ENCODE results near the gene ACP5.

ACP5 gene

DNA sequence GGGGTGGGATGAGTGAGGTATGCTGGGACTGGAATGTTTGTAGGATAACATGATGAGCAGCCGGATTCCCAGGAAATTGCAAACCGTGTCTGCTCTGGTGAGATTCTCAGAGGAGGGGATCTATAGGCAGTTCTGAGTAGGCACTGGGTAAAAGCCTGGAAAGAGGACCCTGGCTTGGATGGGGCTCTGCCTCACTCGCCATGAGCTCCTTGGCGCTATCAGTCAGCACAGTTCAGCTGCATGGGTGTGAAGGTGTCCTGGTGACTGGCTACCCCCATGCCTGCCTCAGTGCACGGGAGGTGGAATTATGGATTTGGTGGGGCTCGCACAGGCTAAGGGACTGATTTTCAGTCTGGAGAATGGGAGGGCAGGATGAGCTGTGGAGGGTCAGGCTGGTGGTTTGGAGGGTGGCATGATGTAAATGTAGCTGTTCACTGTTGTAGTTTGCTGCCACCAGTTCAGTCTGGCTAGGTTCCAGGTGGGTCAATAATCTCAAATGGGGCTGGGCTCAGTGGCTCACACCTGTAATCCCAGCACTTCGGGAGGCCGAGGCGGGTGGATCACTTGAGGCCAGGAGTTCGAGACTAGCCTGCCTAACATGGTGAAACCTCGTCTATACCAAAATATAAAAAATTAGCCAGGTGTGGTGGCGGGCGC lies 10.7 kb upstream of the ACP5 start:
- H3K4ac ChIP-seq (ENCODE audit: low read depth, low read length): no peak overlapping the region
- H2AK5ac ChIP-seq (ENCODE audit: low read length): no peak overlapping the region
- H3K9ac ChIP-seq (ENCODE audit: low read length): no peak overlapping the region
- no CpG with 5 or more reads among the region's 13 CpGs for WGBS (ENCODE audit: extremely low coverage, insufficient coverage, low lambda C conversion rate)
- H3K36me3 ChIP-seq (ENCODE audit: control insufficient read depth, insufficient read depth, low read length): no peaks in the 10 kb centered on the region
- no peaks in the 10 kb centered on the region for H3K27me3 ChIP-seq (ENCODE audit: insufficient read depth, low read length, poor library complexity)
- no peak overlapping the region for H4K8ac ChIP-seq (ENCODE audit: low read depth, low read length)
- no peak overlapping the region for H2BK15ac ChIP-seq (replicated peaks; ENCODE audit: low read depth)
- H4K5ac ChIP-seq (ENCODE audit: low read length): no peak overlapping the region
- H3K27ac ChIP-seq (ENCODE audit: low read depth, low read length): no peak overlapping the region
- H2BK5ac ChIP-seq (ENCODE audit: low read length): no peak overlapping the region
- H3K79me2 ChIP-seq (ENCODE audit: control insufficient read depth, insufficient read depth, low read length): no peaks in the 10 kb centered on the region
- H3K4me3 ChIP-seq (ENCODE audit: low read length): no peak overlapping the region
- H3K23ac ChIP-seq (ENCODE audit: low read length): no peak overlapping the region
- H2BK120ac ChIP-seq (ENCODE audit: low read depth, low read length): no peak overlapping the region
- no peak overlapping the region for H3K18ac ChIP-seq (ENCODE audit: low read length)
- no peaks in the 10 kb centered on the region for H3K79me1 ChIP-seq (ENCODE audit: low read length)
- no peak overlapping the region for H3K56ac ChIP-seq (ENCODE audit: low read length)
- DNase-seq: no peak
- H3K4me1 ChIP-seq (ENCODE audit: control insufficient read depth, low read depth, low read length): no peaks in the 10 kb centered on the region
- H3K4me2 ChIP-seq (ENCODE audit: low read length): no peak overlapping the region

GRCh38 chr19:11587302-11587974 lies 10.0 kb upstream of the ACP5 start:
- no peak overlapping the region for H3K27ac ChIP-seq (ENCODE audit: low read depth, low read length)
- no peak overlapping the region for H3K4me3 ChIP-seq (ENCODE audit: low read length)
- H2BK120ac ChIP-seq (ENCODE audit: low read depth, low read length): no peak overlapping the region
- H4K5ac ChIP-seq (ENCODE audit: low read length): no peak overlapping the region
- H2BK15ac ChIP-seq (replicated peaks; ENCODE audit: low read depth): no peak overlapping the region
- no CpG with 5 or more reads among the region's 7 CpGs for WGBS (ENCODE audit: extremely low coverage, insufficient coverage, low lambda C conversion rate)
- no peaks in the 10 kb centered on the region for H3K4me1 ChIP-seq (ENCODE audit: control insufficient read depth, low read depth, low read length)
- H3K79me2 ChIP-seq (ENCODE audit: control insufficient read depth, insufficient read depth, low read length): no peaks in the 10 kb centered on the region
- no peak overlapping the region for H3K23ac ChIP-seq (ENCODE audit: low read length)
- no peaks in the 10 kb centered on the region for H3K36me3 ChIP-seq (ENCODE audit: control insufficient read depth, insufficient read depth, low read length)
- no peak overlapping the region for H2BK5ac ChIP-seq (ENCODE audit: low read length)
- H3K4ac ChIP-seq (ENCODE audit: low read depth, low read length): no peak overlapping the region
- no peaks in the 10 kb centered on the region for H3K27me3 ChIP-seq (ENCODE audit: insufficient read depth, low read length, poor library complexity)
- H3K79me1 ChIP-seq (ENCODE audit: low read length): no peaks in the 10 kb centered on the region
- no peak overlapping the region for H4K8ac ChIP-seq (ENCODE audit: low read depth, low read length)
- H3K9ac ChIP-seq (ENCODE audit: low read length): no peak overlapping the region
- H2AK5ac ChIP-seq (ENCODE audit: low read length): no peak overlapping the region
- DNase-seq: peak; percentile 65
- H3K18ac ChIP-seq (ENCODE audit: low read length): no peak overlapping the region
- no peak overlapping the region for H3K4me2 ChIP-seq (ENCODE audit: low read length)
- H3K56ac ChIP-seq (ENCODE audit: low read length): no peak overlapping the region

DNA sequence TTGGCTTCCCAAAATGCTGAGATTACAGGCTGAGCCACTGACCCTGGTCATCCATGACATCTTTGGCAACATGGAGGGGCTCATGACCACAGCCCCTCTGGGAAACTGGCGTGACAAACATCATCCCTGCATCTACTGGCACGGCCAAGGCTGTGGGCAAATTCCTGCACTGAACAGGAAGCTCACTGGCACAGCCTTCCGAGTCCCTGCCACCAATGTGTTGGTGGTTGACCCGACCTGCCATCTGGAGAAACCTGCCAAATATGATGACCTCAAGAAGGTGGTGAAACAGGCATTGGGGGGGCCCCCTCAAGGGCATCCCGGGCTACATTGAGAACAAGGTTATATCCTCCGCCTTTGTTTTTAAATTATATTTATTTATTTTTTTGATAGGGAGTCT lies 8.9 kb upstream of the ACP5 start:
- H2AK5ac ChIP-seq (ENCODE audit: low read length): no peak overlapping the region
- no CpG with 5 or more reads among the region's 6 CpGs for WGBS (ENCODE audit: extremely low coverage, insufficient coverage, low lambda C conversion rate)
- no peak overlapping the region for H2BK5ac ChIP-seq (ENCODE audit: low read length)
- no peak for DNase-seq
- H3K4me1 ChIP-seq (ENCODE audit: control insufficient read depth, low read depth, low read length): no peaks in the 10 kb centered on the region
- no peaks in the 10 kb centered on the region for H3K36me3 ChIP-seq (ENCODE audit: control insufficient read depth, insufficient read depth, low read length)
- H3K27ac ChIP-seq (ENCODE audit: low read depth, low read length): no peak overlapping the region
- no peak overlapping the region for H4K5ac ChIP-seq (ENCODE audit: low read length)
- no peak overlapping the region for H3K4me2 ChIP-seq (ENCODE audit: low read length)
- no peak overlapping the region for H3K4ac ChIP-seq (ENCODE audit: low read depth, low read length)
- H3K9ac ChIP-seq (ENCODE audit: low read length): no peak overlapping the region
- H4K8ac ChIP-seq (ENCODE audit: low read depth, low read length): no peak overlapping the region
- no peak overlapping the region for H2BK15ac ChIP-seq (replicated peaks; ENCODE audit: low read depth)
- no peak overlapping the region for H3K23ac ChIP-seq (ENCODE audit: low read length)
- H3K4me3 ChIP-seq (ENCODE audit: low read length): no peak overlapping the region
- no peaks in the 10 kb centered on the region for H3K27me3 ChIP-seq (ENCODE audit: insufficient read depth, low read length, poor library complexity)
- H3K79me1 ChIP-seq (ENCODE audit: low read length): no peaks in the 10 kb centered on the region
- no peak overlapping the region for H2BK120ac ChIP-seq (ENCODE audit: low read depth, low read length)
- no peak overlapping the region for H3K18ac ChIP-seq (ENCODE audit: low read length)
- H3K56ac ChIP-seq (ENCODE audit: low read length): no peak overlapping the region
- H3K79me2 ChIP-seq (ENCODE audit: control insufficient read depth, insufficient read depth, low read length): no peaks in the 10 kb centered on the region

GRCh38 chr19:11581740-11582139 lies 4.3 kb upstream of the ACP5 start:
- Histone ChIP-seq H3K23ac (ENCODE audit: low read length) (no peak overlapping the region), H3K27ac (ENCODE audit: low read depth, low read length) (no peak overlapping the region), H3K4ac (ENCODE audit: low read depth, low read length) (no peak overlapping the region), H4K5ac (ENCODE audit: low read length) (no peak overlapping the region), H3K18ac (ENCODE audit: low read length) (no peak overlapping the region), H3K4me2 (ENCODE audit: low read length) (no peak overlapping the region), H3K79me1 (ENCODE audit: low read length) (no peaks in the 10 kb centered on the region), H3K27me3 (ENCODE audit: insufficient read depth, low read length, poor library complexity) (no peaks in the 10 kb centered on the region), H4K8ac (ENCODE audit: low read depth, low read length) (no peak overlapping the region), H3K36me3 (ENCODE audit: control insufficient read depth, insufficient read depth, low read length) (no peaks in the 10 kb centered on the region), H2BK5ac (ENCODE audit: low read length) (no peak overlapping the region), H3K4me3 (ENCODE audit: low read length) (no peak overlapping the region), H2AK5ac (ENCODE audit: low read length) (no peak overlapping the region), H3K4me1 (ENCODE audit: control insufficient read depth, low read depth, low read length) (no peaks in the 10 kb centered on the region), H3K9ac (ENCODE audit: low read length) (no peak overlapping the region), H3K56ac (ENCODE audit: low read length) (no peak overlapping the region), H2BK120ac (ENCODE audit: low read depth, low read length) (no peak overlapping the region), H2BK15ac (replicated peaks; ENCODE audit: low read depth) (no peak overlapping the region), H3K79me2 (ENCODE audit: control insufficient read depth, insufficient read depth, low read length) (no peaks in the 10 kb centered on the region)
- no peak for DNase-seq
- no CpG with 5 or more reads among the region's 3 CpGs for WGBS (ENCODE audit: extremely low coverage, insufficient coverage, low lambda C conversion rate)

- Histone ChIP-seq H2BK5ac (ENCODE audit: low read length) (no peak overlapping the region), H3K4ac (ENCODE audit: low read depth, low read length) (no peak overlapping the region), H3K23ac (ENCODE audit: low read length) (no peak overlapping the region), H3K18ac (ENCODE audit: low read length) (no peak overlapping the region), H2BK15ac (replicated peaks; ENCODE audit: low read depth) (no peak overlapping the region), H3K79me1 (ENCODE audit: low read length) (no peaks in the 10 kb centered on the region), H2AK5ac (ENCODE audit: low read length) (no peak overlapping the region), H3K9ac (ENCODE audit: low read length) (no peak overlapping the region), H3K4me1 (ENCODE audit: control insufficient read depth, low read depth, low read length) (no peaks in the 10 kb centered on the region), H3K27ac (ENCODE audit: low read depth, low read length) (no peak overlapping the region), H3K79me2 (ENCODE audit: control insufficient read depth, insufficient read depth, low read length) (no peaks in the 10 kb centered on the region), H3K36me3 (ENCODE audit: control insufficient read depth, insufficient read depth, low read length) (no peaks in the 10 kb centered on the region), H3K56ac (ENCODE audit: low read length) (no peak overlapping the region), H3K27me3 (ENCODE audit: insufficient read depth, low read length, poor library complexity) (no peaks in the 10 kb centered on the region), H3K4me2 (ENCODE audit: low read length) (no peak overlapping the region), H3K4me3 (ENCODE audit: low read length) (no peak overlapping the region), H2BK120ac (ENCODE audit: low read depth, low read length) (no peak overlapping the region), H4K5ac (ENCODE audit: low read length) (no peak overlapping the region), H4K8ac (ENCODE audit: low read depth, low read length) (no peak overlapping the region)
- no CpG with 5 or more reads among the region's 4 CpGs for WGBS (ENCODE audit: extremely low coverage, insufficient coverage, low lambda C conversion rate)
- no peak for DNase-seq
Observed at GRCh38 chr19:11580116-11580515, 2.7 kb upstream of the ACP5 start.
